H9 (cell line): ENCODE measurements around the gene MED10. TPM values are rescaled to one million over a fixed set of nuclear protein-coding genes. Genes with fewer than 3 reads are reported as not detected.

Experiments used
- DNase-seq: peaks from one replicate; pipeline ENCODE4 v3.0.0-alpha.2; 2017
- H2AFZ ChIP-seq: one replicate; pipeline ENCODE4 v1.6.1; 2013; ENCODE audit warnings: mild to moderate bottlenecking, low read length, control low read depth, moderate library complexity
- H2AK5ac ChIP-seq: 2 replicates; pipeline ENCODE4 v1.6.1; 2013; ENCODE audit warnings: low read length, control low read depth, mixed read lengths; ENCODE audit not compliant: insufficient read length
- H2BK120ac ChIP-seq: one replicate; pipeline ENCODE4 v1.6.1; 2013; ENCODE audit warnings: low read depth, mild to moderate bottlenecking, low read length, control low read depth, inconsistent platforms; ENCODE audit not compliant: poor library complexity, severe bottlenecking
- H2BK12ac ChIP-seq: 2 replicates; pipeline ENCODE4 v1.6.1; 2013; ENCODE audit warnings: low read length, control low read depth, mixed read lengths, low read depth; ENCODE audit not compliant: insufficient read length
- H2BK15ac ChIP-seq: 2 replicates; pipeline ENCODE4 v1.6.1; 2013; ENCODE audit warnings: low read depth, low read length, control low read depth
- H2BK20ac ChIP-seq: one replicate; pipeline ENCODE4 v1.6.1; 2013; ENCODE audit warnings: low read depth, mild to moderate bottlenecking, low read length, control low read depth, inconsistent platforms; ENCODE audit not compliant: poor library complexity, severe bottlenecking
- H2BK5ac ChIP-seq: 2 replicates; pipeline ENCODE4 v1.6.1; 2013; ENCODE audit warnings: low read length, control low read depth, mixed read lengths; ENCODE audit not compliant: insufficient read length
- H3K14ac ChIP-seq: 2 replicates; pipeline ENCODE4 v1.6.1; 2013; ENCODE audit warnings: low read length, control low read depth; ENCODE audit not compliant: insufficient read depth
- H3K18ac ChIP-seq: 2 replicates; pipeline ENCODE4 v1.6.1; 2013; ENCODE audit warnings: low read depth, mild to moderate bottlenecking, mixed read lengths, low read length, control low read depth; ENCODE audit not compliant: insufficient read length
- H3K23ac ChIP-seq: 2 replicates; pipeline ENCODE4 v1.6.1; 2013; ENCODE audit warnings: low read length, control low read depth, mixed read lengths, low read depth; ENCODE audit not compliant: insufficient read length
- H3K23me2 ChIP-seq: 2 replicates; pipeline ENCODE4 v1.6.1; 2013; ENCODE audit warnings: low read depth, mild to moderate bottlenecking, mixed read lengths, low read length, control low read depth; ENCODE audit not compliant: insufficient read length, poor library complexity, severe bottlenecking
- H3K27ac ChIP-seq: 2 replicates; pipeline ENCODE4 v1.5.1; 2013; ENCODE audit warnings: low read length, control low read depth, mixed read lengths, low read depth; ENCODE audit not compliant: insufficient read length
- H3K27me3 ChIP-seq: 2 replicates; pipeline ENCODE4 v1.6.1; 2013; ENCODE audit warnings: low read length, control low read depth, inconsistent platforms; ENCODE audit not compliant: insufficient read depth
- H3K4ac ChIP-seq: 2 replicates; pipeline ENCODE4 v1.6.1; 2013; ENCODE audit warnings: low read depth, mild to moderate bottlenecking, control low read depth, inconsistent platforms, low read length, moderate library complexity
- H3K4me1 ChIP-seq: 2 replicates; pipeline ENCODE4 v1.6.1; 2013; ENCODE audit warnings: low read length, control low read depth, inconsistent platforms; ENCODE audit not compliant: insufficient read depth
- H3K4me2 ChIP-seq: 2 replicates; pipeline ENCODE4 v1.6.1; 2013; ENCODE audit warnings: low read length, control low read depth, mixed read lengths; ENCODE audit not compliant: insufficient read length, insufficient read depth
- H3K56ac ChIP-seq: 2 replicates; pipeline ENCODE4 v1.6.1; 2013; ENCODE audit warnings: low read depth, mild to moderate bottlenecking, mixed read lengths, low read length, control low read depth; ENCODE audit not compliant: insufficient read length
- H3K79me1 ChIP-seq: 2 replicates; pipeline ENCODE4 v1.6.1; 2013; ENCODE audit warnings: low read depth, mild to moderate bottlenecking, moderate library complexity, low read length, control low read depth, inconsistent platforms; ENCODE audit not compliant: insufficient read depth, poor library complexity, severe bottlenecking
- H3K79me2 ChIP-seq: 2 replicates; pipeline ENCODE4 v1.6.1; 2013; ENCODE audit warnings: low read length, control low read depth, inconsistent platforms; ENCODE audit not compliant: insufficient read depth
- H3K9ac ChIP-seq: 2 replicates; pipeline ENCODE4 v1.6.1; 2013; ENCODE audit warnings: low read length, control low read depth, mixed read lengths; ENCODE audit not compliant: insufficient read length; ENCODE audit errors: extremely low read depth
- H3K9me3 ChIP-seq: one replicate; pipeline ENCODE4 v1.6.1; 2013; ENCODE audit warnings: low read depth, low read length, inconsistent platforms; ENCODE audit not compliant: control insufficient read depth
- H3T11ph ChIP-seq: one replicate; pipeline ENCODE4 v1.6.1; 2013; ENCODE audit warnings: mild to moderate bottlenecking, low read length, control low read depth, inconsistent platforms
- H4K20me1 ChIP-seq: one replicate; pipeline ENCODE4 v1.6.1; 2013; ENCODE audit not compliant: control insufficient read depth, insufficient read length, insufficient read depth
- H4K5ac ChIP-seq: 2 replicates; pipeline ENCODE4 v1.6.1; 2013; ENCODE audit warnings: low read depth, mild to moderate bottlenecking, mixed read lengths, low read length, control low read depth; ENCODE audit not compliant: insufficient read length
- H4K8ac ChIP-seq: replicated peaks from 2 replicates; pipeline ENCODE4 v1.6.1; 2013; ENCODE audit warnings: low read length, control low read depth, mixed read lengths, low read depth; ENCODE audit not compliant: insufficient read length
- H4K91ac ChIP-seq: 2 replicates; pipeline ENCODE4 v1.6.1; 2013; ENCODE audit warnings: low read depth, mild to moderate bottlenecking, moderate library complexity, mixed read lengths, low read length, control low read depth; ENCODE audit not compliant: insufficient read length
- H3K27ac Mint-ChIP-seq, 3 experiments: 2 replicates in 2 of 3; 3 replicates in 1 of 3; pipeline ENCODE4 v1.8.0; 2020 to 2021; ENCODE audit warnings: mixed read lengths in 3 of 3, mild to moderate bottlenecking in 1 of 3, moderate library complexity in 1 of 3
- H3K27me3 Mint-ChIP-seq: 2 replicates; pipeline ENCODE4 v1.8.0; 2021; ENCODE audit warnings: low read depth, mild to moderate bottlenecking, moderate library complexity, mixed read lengths
- H3K36me3 Mint-ChIP-seq, 3 experiments: 2 replicates in 2 of 3; 3 replicates in 1 of 3; pipeline ENCODE4 v1.8.0; 2020 to 2021; ENCODE audit warnings: low read depth in 3 of 3, mixed read lengths in 3 of 3; ENCODE audit not compliant: insufficient read depth in 1 of 3
- H3K4me1 Mint-ChIP-seq, 2 experiments: 2 replicates each; pipeline ENCODE4 v1.8.0; 2020; ENCODE audit warnings: mixed read lengths in 2 of 2
- H3K4me3 Mint-ChIP-seq, 2 experiments: 2 replicates in 1 of 2; 3 replicates in 1 of 2; pipeline ENCODE4 v1.8.0; 2020 to 2021; ENCODE audit warnings: mild to moderate bottlenecking in 2 of 2, mixed read lengths in 2 of 2, moderate library complexity in 1 of 2
- H3K9me3 Mint-ChIP-seq, 2 experiments: 2 replicates in 1 of 2; 3 replicates in 1 of 2; pipeline ENCODE4 v1.8.0; 2020; ENCODE audit warnings: mild to moderate bottlenecking in 2 of 2, mixed read lengths in 2 of 2, moderate library complexity in 1 of 2
- CTCF ChIP-seq: fragments of 200-600 bp; sonication (generic); conservative IDR thresholded peaks from 3 replicates; pipeline ENCODE4 v1.8.0; 2021; ENCODE audit warnings: antibody characterized with exemption, mild to moderate bottlenecking
- WGBS: extraction: QIAGEN DNeasy Blood & Tissue Kit; methylation state at CpG from one replicate; pipeline ENCODE4 v1.1.7; 2013; ENCODE audit warnings: missing lambda C conversion rate, low lambda C conversion rate, mixed read lengths; ENCODE audit not compliant: insufficient read length; ENCODE audit errors: extremely low coverage; 5-methylcytosine and 5-hydroxymethylcytosine counted together
- total RNA-seq: library from RNA; stranded (reverse); gene quantifications from 2 replicates; pipeline ENCODE4 v1.2.1, GENCODE V29; 2021

MED10 gene
- total RNA-seq, 1 experiment from 2014 or later = 35.3 TPM

GRCh38 chr5:6349387-6349786, 29.0 kb downstream of the MED10 start:
- Histone ChIP-seq H4K8ac (no peak overlapping the region), H3K9me3 (no peaks in the 10 kb centered on the region), H3K14ac (no peak overlapping the region), H3K18ac (no peak overlapping the region), H3K27me3 (no peaks in the 10 kb centered on the region), H4K5ac (no peak overlapping the region), H2AFZ (no peak overlapping the region), H3K79me1 (no peaks in the 10 kb centered on the region), H2BK5ac (no peak overlapping the region), H2BK20ac (no peak overlapping the region), H3K9ac (no peak overlapping the region), H3K56ac (no peak overlapping the region), H3K79me2 (no peaks in the 10 kb centered on the region), H3K4me1 (no peaks in the 10 kb centered on the region), H2AK5ac (no peak overlapping the region), H2BK120ac (no peak overlapping the region), H4K91ac (no peak overlapping the region), H4K20me1 (no peaks in the 10 kb centered on the region), H3K23ac (no peak overlapping the region), H3T11ph (no peak overlapping the region), H2BK12ac (no peak overlapping the region), H3K23me2 (no peaks in the 10 kb centered on the region), H3K4me2 (no peak overlapping the region), H2BK15ac (no peak overlapping the region), H3K27ac (no peak overlapping the region), H3K4ac (no peak overlapping the region)
- TF ChIP-seq CTCF = no peak
- no CpG with 5 or more reads among the region's 19 CpGs for WGBS
- no peak overlapping the region for H3K4me3 Mint-ChIP-seq
- no peak for DNase-seq
- peaks cover 2 to 4% of the 10 kb centered on the region in 2 experiments; a peak in 3 of 4 replicates for H3K4me1 Mint-ChIP-seq
- peaks cover 15% of the 10 kb centered on the region for H3K27me3 Mint-ChIP-seq
- H3K9me3 Mint-ChIP-seq = no peaks in the 10 kb centered on the region
- no peaks in the 10 kb centered on the region for H3K36me3 Mint-ChIP-seq
- H3K27ac Mint-ChIP-seq = no peak overlapping the region
